GM19324 (cell line): Measurements from ENCODE around the gene ATP6V1F.
"Not testable (repeated sequence)": the region's sequence is repeated elsewhere in the genome, so short reads cannot be mapped to it uniquely, and the experiment has no call there.

ENCODE experiments used
- ATAC-seq: cut with Tn5 transposase; IDR thresholded peaks from one replicate; pipeline ENCODE4 v1.9.1; 2021; ENCODE audit warnings: mild to moderate bottlenecking, moderate library complexity; ENCODE audit not compliant: unreplicated experiment, low FRiP score

The ATP6V1F gene

DNA sequence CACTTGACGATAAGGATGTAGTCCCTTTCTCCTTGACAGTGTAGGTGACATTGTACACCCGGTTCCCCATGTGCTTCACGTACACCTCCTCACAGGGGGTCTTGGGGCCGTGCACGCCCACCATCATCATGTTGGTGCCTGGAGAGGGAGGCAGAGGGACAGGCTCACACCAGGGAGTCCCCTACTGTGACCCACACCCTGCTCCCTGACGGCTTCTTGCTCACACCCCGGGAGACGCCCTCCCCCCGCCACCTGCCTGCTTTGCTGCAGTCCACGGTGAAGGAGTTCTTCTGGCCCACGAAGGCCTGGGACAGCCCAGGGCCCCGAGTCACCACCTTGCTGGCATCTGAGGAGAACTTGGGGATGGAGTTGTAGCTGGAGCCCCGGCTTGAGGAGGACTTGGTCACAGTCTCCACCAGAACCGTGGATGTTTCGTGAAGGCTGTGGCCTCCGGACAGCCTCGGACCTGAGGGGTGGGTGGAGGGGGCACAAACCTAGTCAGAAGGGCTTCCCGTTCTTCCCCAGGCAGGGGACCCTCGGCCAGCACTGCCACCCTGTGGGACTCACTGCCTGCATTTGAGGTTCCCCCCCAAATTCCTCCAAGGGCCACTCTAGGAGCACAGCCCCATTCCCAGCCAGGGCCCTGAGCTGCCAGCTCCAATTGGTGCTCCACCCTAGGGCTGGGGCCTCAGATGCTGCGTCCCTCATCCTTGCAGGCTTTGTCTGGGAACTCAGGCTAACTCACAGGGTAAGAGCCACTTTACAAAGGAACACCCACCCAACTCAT, 50.2 kb downstream of the ATP6V1F start:
- not testable (repeated sequence) for ATAC-seq

GRCh38 chr7:128913870-128914565, 51.4 kb downstream of the ATP6V1F start:
- no peak for ATAC-seq

DNA sequence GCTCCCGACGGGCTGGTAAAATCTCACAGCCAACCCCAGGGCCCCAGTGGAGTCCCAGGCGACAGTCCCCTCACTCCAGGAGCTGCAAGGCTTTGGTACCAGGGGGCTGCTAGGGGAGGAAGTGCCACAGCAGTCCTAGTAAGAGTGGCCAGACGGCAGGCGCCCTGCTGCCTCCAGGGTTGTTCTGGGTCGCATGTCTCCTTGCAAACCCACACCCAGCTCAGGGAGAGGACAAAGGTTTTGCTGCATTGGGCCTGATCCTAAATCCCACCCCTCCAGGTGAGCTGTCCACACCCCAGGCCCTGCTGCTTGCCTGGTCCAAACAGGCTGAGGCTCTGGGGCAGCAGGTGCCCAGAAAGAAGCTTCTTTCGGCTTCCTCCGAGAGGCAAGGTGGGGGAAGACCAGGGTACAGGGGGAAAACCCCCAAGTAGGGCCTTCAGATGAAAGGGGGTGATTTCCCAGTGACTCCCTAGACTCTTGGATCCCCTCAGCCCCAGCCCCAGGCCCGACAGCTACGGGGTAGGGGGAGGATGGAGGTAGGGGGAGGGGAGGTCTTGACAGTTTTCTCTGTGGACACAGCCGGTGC, 52.0 kb downstream of the ATP6V1F start:
- ATAC-seq = no peak

- ATAC-seq = no peak
Measured at GRCh38 chr7:128915271-128915819, 52.7 kb downstream of the ATP6V1F start.
